Bronchial epithelial cell (primary cell): ENCODE results near the gene C11orf98. TPM values are rescaled to one million over a fixed set of nuclear protein-coding genes. Genes with fewer than 3 reads are reported as not detected.
"Not testable (repeated sequence)": the region's sequence is repeated elsewhere in the genome, so short reads cannot be mapped to it uniquely, and the experiment has no call there.

Experiments
- DNase-seq: peaks from one replicate; pipeline ENCODE4 v3.0.0-alpha.2; 2010; ENCODE audit warnings: low read depth
- FAIRE-seq: peaks from 2 replicates; lab custom pipeline; 2011; peaks lifted over from hg19 to GRCh38; lab: Jason Lieb, UNC
- H3K27me3 ChIP-seq: 2 replicates; pipeline ENCODE4 v1.5.1; 2011; ENCODE audit warnings: low read length; ENCODE audit not compliant: control insufficient read depth, insufficient read depth
- H3K36me3 ChIP-seq: 2 replicates; pipeline ENCODE4 v1.5.1; 2011; ENCODE audit warnings: low read length; ENCODE audit not compliant: control insufficient read depth, insufficient read depth
- H3K4me3 ChIP-seq: 2 replicates; pipeline ENCODE4 v1.5.1; 2011; ENCODE audit warnings: mild to moderate bottlenecking, low read depth, low read length, control low read depth
- total RNA-seq: library from RNA; depleted of rRNA; stranded (reverse); fragments of >200 nt; gene quantifications from 2 replicates; pipeline ENCODE4 v1.2.1, GENCODE V29; 2014
- TF ChIP-seq, protein P1 (sequence below): IDR thresholded peaks from 2 replicates; pipeline ENCODE4 v1.5.1; 2011; ENCODE audit warnings: mild to moderate bottlenecking, moderate library complexity, low read length, control low read depth, inconsistent platforms; ENCODE audit not compliant: insufficient read depth, severe bottlenecking

The C11orf98 gene
- total RNA-seq, 1 donor from 2014 or later: 83.7 TPM

DNA sequence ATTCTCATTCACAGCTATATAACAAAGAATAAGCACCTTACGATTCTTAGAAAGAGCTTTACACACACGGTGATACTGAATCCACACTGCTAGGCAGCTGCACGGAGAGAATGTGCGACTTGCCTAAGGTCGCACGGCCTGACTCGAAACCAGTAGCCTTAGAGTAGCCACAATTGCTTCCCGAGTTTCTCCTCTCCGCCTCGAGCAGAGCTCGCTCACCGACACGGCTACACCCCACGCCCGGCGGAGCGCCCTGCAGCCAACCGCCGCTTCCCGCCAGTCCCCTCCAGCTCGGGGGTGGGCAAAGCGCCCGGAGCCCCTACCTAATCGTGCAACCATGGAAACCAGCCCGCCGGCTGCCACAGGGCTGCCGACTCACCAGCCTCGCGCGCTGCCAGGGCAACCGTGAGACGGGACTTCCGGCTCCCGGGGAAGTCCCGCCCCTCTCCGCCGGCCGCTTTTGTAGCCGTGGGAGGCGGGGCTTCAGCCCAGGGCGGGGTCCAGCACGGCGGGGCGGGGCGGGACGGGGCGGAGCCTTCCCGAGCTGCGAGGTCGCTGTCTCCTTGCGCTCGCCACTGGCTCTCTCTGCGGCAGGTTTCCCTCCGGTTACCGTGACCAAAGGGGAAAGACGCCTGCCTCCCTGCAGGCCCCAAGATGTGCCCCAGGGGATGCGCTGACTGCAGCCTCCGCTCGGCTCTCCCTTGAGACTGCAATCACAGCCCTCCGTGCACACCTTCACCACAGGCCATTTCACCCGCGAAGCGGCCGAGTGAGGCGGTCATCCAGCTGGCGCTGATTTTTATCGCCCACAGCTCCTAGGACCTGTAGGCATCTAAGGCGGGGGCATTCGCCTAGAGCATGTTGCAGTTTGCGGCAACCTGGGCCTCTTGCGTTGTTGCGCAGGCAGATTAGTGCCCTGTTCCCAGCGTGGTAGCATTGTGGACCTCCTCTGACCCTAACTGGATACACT lies 41.2 kb upstream of the C11orf98 start:
- H3K4me3 ChIP-seq: peak overlapping the region; percentile 60
- FAIRE-seq: no peak
- peaks cover 4% of the 10 kb centered on the region for H3K36me3 ChIP-seq
- TF ChIP-seq, protein P1, sequence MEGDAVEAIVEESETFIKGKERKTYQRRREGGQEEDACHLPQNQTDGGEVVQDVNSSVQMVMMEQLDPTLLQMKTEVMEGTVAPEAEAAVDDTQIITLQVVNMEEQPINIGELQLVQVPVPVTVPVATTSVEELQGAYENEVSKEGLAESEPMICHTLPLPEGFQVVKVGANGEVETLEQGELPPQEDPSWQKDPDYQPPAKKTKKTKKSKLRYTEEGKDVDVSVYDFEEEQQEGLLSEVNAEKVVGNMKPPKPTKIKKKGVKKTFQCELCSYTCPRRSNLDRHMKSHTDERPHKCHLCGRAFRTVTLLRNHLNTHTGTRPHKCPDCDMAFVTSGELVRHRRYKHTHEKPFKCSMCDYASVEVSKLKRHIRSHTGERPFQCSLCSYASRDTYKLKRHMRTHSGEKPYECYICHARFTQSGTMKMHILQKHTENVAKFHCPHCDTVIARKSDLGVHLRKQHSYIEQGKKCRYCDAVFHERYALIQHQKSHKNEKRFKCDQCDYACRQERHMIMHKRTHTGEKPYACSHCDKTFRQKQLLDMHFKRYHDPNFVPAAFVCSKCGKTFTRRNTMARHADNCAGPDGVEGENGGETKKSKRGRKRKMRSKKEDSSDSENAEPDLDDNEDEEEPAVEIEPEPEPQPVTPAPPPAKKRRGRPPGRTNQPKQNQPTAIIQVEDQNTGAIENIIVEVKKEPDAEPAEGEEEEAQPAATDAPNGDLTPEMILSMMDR: no peak
- no peaks in the 10 kb centered on the region for H3K27me3 ChIP-seq
- peak; percentile 76 for DNase-seq

GRCh38 chr11:62705413-62705812 lies 40.4 kb upstream of the C11orf98 start:
- DNase-seq (no peak), FAIRE-seq (no peak)

GRCh38 chr11:62703921-62704320 lies 38.9 kb upstream of the C11orf98 start:
- not testable (repeated sequence) for H3K36me3 ChIP-seq, H3K27me3 ChIP-seq, H3K4me3 ChIP-seq, DNase-seq, FAIRE-seq

More at GRCh38 chr11:62705413-62705812, 40.4 kb upstream of the C11orf98 start:
- Histone ChIP-seq H3K36me3 (peaks cover 2% of the 10 kb centered on the region), H3K27me3 (no peaks in the 10 kb centered on the region), H3K4me3 (peak overlapping the region; percentile 60)
- TF ChIP-seq, protein P1: no peak

DNA sequence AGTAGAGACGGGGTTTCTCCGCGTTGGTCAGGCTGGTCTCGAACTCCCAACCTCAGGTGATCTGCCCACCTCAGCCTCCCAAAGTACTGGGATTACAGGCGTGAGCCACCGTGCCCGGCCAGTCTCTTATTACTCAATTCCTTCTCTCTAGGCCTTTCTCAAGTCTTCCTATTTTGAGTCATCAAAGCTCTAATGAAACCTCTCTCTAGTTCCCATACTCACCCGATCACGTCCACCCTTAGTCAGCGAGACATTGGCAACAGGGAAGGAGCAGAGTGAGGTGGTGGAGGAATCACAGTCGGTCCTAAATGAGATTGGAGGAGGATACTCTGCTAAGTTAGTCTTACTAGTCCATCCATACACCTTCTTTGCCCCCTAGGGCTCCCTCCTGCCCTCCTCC lies 37.2 kb upstream of the C11orf98 start:
- H3K36me3 ChIP-seq: no peaks in the 10 kb centered on the region
- no peaks in the 10 kb centered on the region for H3K27me3 ChIP-seq
- no peak overlapping the region for H3K4me3 ChIP-seq
- TF ChIP-seq, protein P1: no peak
- FAIRE-seq: no peak
- DNase-seq: peak; percentile 49

- TF ChIP-seq, protein P1: peak; percentile 80
- Histone ChIP-seq H3K4me3 (no peak overlapping the region), H3K36me3 (peaks cover 10% of the 10 kb centered on the region), H3K27me3 (no peaks in the 10 kb centered on the region)
- DNase-seq: peak; percentile 68
- FAIRE-seq: no peak
These were observed 29.6 kb upstream of the C11orf98 start for GRCh38 chr11:62694455-62695167.

DNA sequence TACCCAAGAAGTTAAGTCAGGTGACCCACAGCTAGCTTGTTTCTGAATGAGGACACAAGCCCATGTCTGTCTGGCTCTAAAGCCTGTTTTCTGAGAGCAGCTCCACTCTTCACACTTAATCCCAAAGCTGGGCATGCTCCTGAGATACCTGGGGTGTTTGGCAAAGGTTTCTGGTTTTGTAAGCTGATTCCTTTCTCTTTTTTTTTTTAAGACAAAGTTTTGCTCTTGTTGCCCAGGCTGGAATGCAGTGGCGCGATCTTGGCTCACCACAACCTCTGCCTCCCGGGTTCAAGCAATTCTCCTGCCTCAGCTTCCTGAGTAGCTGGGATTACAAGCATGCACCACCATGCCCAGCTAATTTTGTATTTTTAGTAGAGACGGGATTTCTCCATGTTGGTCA lies 28.6 kb upstream of the C11orf98 start:
- FAIRE-seq, H3K4me3 ChIP-seq, H3K36me3 ChIP-seq: not testable (repeated sequence)

More for the DNA sequence above, 28.6 kb upstream of the C11orf98 start:
- H3K27me3 ChIP-seq, DNase-seq: not testable (repeated sequence)
